Upper lobe of left lung (tissue), 6 donors: ENCODE data around the gene EPS8. TPM values are rescaled to one million over a fixed set of nuclear protein-coding genes. Genes with fewer than 3 reads are reported as not detected.

Experiments
- ATAC-seq, 2 donors: fragments of 200-7000 bp; cut with Tn5 transposase; one replicate each; pipeline ENCODE4 v1.9.1; 2022; ENCODE audit warnings: mild to moderate bottlenecking in 2 of 2, moderate library complexity in 2 of 2; ENCODE audit not compliant: low FRiP score in 2 of 2
- DNase-seq, 2 donors: peaks; one replicate each; pipeline ENCODE4 v3.0.0-alpha.2; 2019 to 2020
- H3K27ac ChIP-seq, 4 donors: fragments of 200-600 bp; sonication (generic); one replicate each; pipeline ENCODE4 v1.5.1; 2016 to 2019
- H3K27me3 ChIP-seq, 4 donors: fragments of 200-600 bp; sonication (generic); one replicate each; pipeline ENCODE4 v1.5.1; 2017 to 2019
- H3K36me3 ChIP-seq, 4 donors: fragments of 200-600 bp; sonication (generic); one replicate each; pipeline ENCODE4 v1.5.1; 2016 to 2019
- H3K4me1 ChIP-seq, 4 donors: fragments of 200-600 bp; sonication (generic); one replicate each; pipeline ENCODE4 v1.5.1; 2018 to 2019
- H3K4me3 ChIP-seq, 4 donors: fragments of 200-600 bp; sonication (generic); one replicate each; pipeline ENCODE4 v1.5.1; 2017 to 2019; ENCODE audit warnings: mild to moderate bottlenecking in 2 of 4, moderate library complexity in 1 of 4
- H3K9me3 ChIP-seq, 4 donors: fragments of 200-600 bp; sonication (generic); one replicate each; pipeline ENCODE4 v1.5.1; 2018 to 2019
- EP300 ChIP-seq, 4 donors: sonication (generic); formaldehyde crosslinking; IDR thresholded peaks; one replicate each; pipeline ENCODE4 v1.5.1; 2017; ENCODE audit warnings: antibody characterized with exemption in 4 of 4, control low read depth in 2 of 4
- POLR2A ChIP-seq, 4 donors: fragments of 450-650 bp; IDR thresholded peaks; one replicate each; pipeline ENCODE4 v1.5.1; 2016 to 2017; ENCODE audit warnings: antibody characterized with exemption in 4 of 4, mild to moderate bottlenecking in 2 of 4
- POLR2AphosphoS5 ChIP-seq, 2 donors: sonication (generic); formaldehyde crosslinking; IDR thresholded peaks; one replicate each; pipeline ENCODE4 v1.5.1; 2017; ENCODE audit warnings: antibody characterized with exemption in 2 of 2
- WGBS, 2 donors: methylation state at CpG; one replicate each; pipeline ENCODE4 v1.1.5; 2017 to 2018; 5-methylcytosine and 5-hydroxymethylcytosine counted together
- total RNA-seq, 6 donors: library from RNA; depleted of rRNA in 4 of 6; stranded (reverse); fragments of >200 nt in 4 of 6; gene quantifications; one replicate each; pipeline versions ENCODE4 v1.1.0 to v1.2.1, GENCODE V29; 2016 to 2021
- TF ChIP-seq, protein P1 (sequence below), 6 experiments: fragments of 450-650 bp in 4 of 6; fragments of 200-600 bp in 2 of 6; sonication (generic) in 2 of 6; IDR thresholded peaks; one replicate each; pipeline ENCODE4 v1.5.1; 2016 to 2019; ENCODE audit warnings: antibody characterized with exemption in 6 of 6
- donor health status: DM: no; HTN: no; CAD: no; lungs with moderate emphysema.
- donor health status: DM: no; HTN: yes; CAD: no; lungs with severe emphysema.

EPS8 gene
- total RNA-seq, 6 donors from 2014 or later = 43.9 to 112 (median 67.2) TPM

DNA sequence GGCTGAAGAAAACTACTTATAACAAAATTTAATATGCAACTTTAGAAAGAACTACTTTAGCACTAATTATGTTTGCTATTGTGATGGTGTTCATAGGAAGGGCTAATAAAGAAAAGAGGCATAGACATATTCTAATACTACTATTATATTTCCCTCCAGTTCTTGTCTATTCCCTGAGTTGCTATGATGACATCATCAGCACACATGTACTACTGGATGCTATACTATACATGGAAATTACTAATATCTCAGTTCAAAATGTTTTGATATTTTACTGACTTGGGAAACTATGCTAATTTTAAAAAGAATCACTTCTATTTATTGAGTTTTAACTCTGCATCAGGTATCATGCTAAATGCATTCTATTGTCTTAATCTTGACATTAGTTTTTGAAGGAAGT, 101.6 kb downstream of the EPS8 start:
- H3K27ac ChIP-seq = no peak overlapping the region
- no peak overlapping the region for H3K4me3 ChIP-seq
- ATAC-seq (no peak), DNase-seq (no peak)
- no peaks in the 10 kb centered on the region for H3K36me3 ChIP-seq
- no peaks in the 10 kb centered on the region for H3K9me3 ChIP-seq
- H3K27me3 ChIP-seq = no peaks in the 10 kb centered on the region
- TF ChIP-seq, protein P1, sequence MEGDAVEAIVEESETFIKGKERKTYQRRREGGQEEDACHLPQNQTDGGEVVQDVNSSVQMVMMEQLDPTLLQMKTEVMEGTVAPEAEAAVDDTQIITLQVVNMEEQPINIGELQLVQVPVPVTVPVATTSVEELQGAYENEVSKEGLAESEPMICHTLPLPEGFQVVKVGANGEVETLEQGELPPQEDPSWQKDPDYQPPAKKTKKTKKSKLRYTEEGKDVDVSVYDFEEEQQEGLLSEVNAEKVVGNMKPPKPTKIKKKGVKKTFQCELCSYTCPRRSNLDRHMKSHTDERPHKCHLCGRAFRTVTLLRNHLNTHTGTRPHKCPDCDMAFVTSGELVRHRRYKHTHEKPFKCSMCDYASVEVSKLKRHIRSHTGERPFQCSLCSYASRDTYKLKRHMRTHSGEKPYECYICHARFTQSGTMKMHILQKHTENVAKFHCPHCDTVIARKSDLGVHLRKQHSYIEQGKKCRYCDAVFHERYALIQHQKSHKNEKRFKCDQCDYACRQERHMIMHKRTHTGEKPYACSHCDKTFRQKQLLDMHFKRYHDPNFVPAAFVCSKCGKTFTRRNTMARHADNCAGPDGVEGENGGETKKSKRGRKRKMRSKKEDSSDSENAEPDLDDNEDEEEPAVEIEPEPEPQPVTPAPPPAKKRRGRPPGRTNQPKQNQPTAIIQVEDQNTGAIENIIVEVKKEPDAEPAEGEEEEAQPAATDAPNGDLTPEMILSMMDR (IDR thresholded peaks at IDR 0.05) = no peak
- TF ChIP-seq POLR2A (IDR thresholded peaks at IDR 0.05) (no peak), POLR2AphosphoS5 (IDR thresholded peaks at IDR 0.05) (no peak), EP300 (IDR thresholded peaks at IDR 0.05) (no peak)
- peaks cover 3 to 29% (median 22%) of the 10 kb centered on the region in 4 donors for H3K4me1 ChIP-seq

DNA sequence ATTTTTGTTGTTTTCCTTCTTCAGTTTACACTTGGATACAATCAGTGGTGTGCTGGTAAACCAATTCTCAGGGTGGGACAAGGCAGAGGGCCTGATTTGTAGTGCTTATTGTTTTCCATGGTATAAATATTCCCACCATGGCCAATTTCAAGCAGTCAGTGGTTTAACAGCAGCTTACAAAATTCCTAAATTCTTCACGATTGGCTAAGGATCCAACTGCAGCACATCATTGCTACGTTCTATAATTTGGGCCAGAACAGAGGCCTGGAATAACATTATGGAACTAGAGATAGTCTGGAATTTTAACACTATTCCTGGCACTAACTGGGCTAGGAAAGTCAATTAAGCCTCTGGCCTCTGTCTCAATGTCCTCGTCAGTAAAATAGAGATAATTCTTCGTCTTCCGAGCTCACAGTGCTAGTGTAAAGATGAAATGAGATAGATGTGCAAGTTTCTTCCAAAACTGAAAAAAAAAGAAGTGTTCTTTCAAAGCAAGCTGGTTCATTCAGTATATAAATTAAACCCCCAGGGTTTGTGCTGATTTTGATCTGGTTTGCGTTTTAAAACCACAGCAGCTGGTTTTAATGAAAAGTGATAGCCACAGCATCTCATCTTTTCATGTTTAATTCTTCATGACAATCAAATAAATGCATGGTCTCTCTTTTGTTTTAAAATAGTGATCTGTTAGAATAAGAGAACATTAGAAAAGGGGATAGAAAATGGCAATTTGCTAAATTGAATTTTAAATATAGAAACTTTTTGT, 104.1 kb downstream of the EPS8 start:
- no peak overlapping the region for H3K4me3 ChIP-seq
- DNase-seq (no peak), ATAC-seq (no peak)
- no peaks in the 10 kb centered on the region for H3K27me3 ChIP-seq
- no peak overlapping the region for H3K27ac ChIP-seq
- no peaks in the 10 kb centered on the region for H3K36me3 ChIP-seq
- peaks cover 0 to 17% (median 13%) of the 10 kb centered on the region in 4 donors for H3K4me1 ChIP-seq
- WGBS, 2 donors = 93 to 94% methylated on average over 6 of the region's 6 CpGs
- TF ChIP-seq POLR2A (IDR thresholded peaks at IDR 0.05) (no peak), POLR2AphosphoS5 (IDR thresholded peaks at IDR 0.05) (no peak), EP300 (IDR thresholded peaks at IDR 0.05) (no peak)
- TF ChIP-seq, protein P1 (IDR thresholded peaks at IDR 0.05) = no peak
- no peaks in the 10 kb centered on the region for H3K9me3 ChIP-seq

DNA sequence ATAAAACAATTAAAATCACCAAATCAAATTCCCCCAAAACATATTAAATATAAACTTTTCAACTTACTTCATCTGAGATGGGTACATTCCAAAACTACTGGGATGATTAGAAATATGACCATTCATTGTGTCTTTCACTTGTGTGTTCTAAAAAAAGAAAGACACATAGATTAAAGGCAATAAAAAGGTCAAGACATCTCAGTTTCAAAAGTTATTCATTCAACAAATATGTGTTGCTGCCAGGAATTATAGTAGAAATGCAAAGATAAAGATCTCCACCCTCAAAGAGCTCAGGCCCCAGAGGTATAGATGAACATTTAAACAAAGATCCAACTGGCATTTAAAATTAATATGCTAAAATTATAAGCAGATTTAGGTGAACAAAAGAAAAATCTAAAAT, 106.4 kb downstream of the EPS8 start:
- no peaks in the 10 kb centered on the region for H3K4me1 ChIP-seq
- no peak overlapping the region for H3K27ac ChIP-seq
- no peaks in the 10 kb centered on the region for H3K36me3 ChIP-seq
- H3K4me3 ChIP-seq = no peak overlapping the region
- H3K9me3 ChIP-seq = no peaks in the 10 kb centered on the region
- no peak for DNase-seq
- ATAC-seq = no peak
- H3K27me3 ChIP-seq = no peaks in the 10 kb centered on the region
- no peak for TF ChIP-seq POLR2A (IDR thresholded peaks at IDR 0.05)
- TF ChIP-seq, protein P1 (IDR thresholded peaks at IDR 0.05) = no peak
- TF ChIP-seq EP300 (IDR thresholded peaks at IDR 0.05) = no peak
- no peak for TF ChIP-seq POLR2AphosphoS5 (IDR thresholded peaks at IDR 0.05)

DNA sequence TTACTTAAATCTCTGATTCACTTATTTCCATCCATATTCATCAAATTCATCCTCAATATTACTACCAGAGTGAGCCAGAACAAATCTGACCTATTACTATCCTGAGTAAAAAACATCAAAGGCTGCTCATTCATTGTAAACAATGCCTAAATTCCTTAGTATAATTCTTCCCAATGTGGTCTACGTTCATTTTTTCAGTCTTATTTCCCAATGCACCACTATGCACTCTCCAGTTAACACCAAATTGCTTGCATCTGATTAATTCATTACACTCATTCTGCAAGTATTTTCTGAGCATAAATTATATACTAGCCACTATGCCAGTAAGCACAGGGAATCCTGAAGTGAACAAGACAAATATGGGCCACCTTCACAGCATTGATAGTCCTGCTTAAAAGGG, 110.0 kb downstream of the EPS8 start:
- TF ChIP-seq POLR2A (IDR thresholded peaks at IDR 0.05) (no peak), POLR2AphosphoS5 (IDR thresholded peaks at IDR 0.05) (no peak), EP300 (IDR thresholded peaks at IDR 0.05) (no peak)
- TF ChIP-seq, protein P1 (IDR thresholded peaks at IDR 0.05) = no peak
- 57 to 67% methylated on average over 1 of the region's 1 CpG for WGBS, 2 donors
- H3K4me3 ChIP-seq = no peak overlapping the region
- DNase-seq (no peak), ATAC-seq (no peak)
- H3K27me3 ChIP-seq = no peaks in the 10 kb centered on the region
- no peaks in the 10 kb centered on the region for H3K36me3 ChIP-seq
- no peaks in the 10 kb centered on the region for H3K9me3 ChIP-seq
- no peaks in the 10 kb centered on the region for H3K4me1 ChIP-seq
- no peak overlapping the region for H3K27ac ChIP-seq

DNA sequence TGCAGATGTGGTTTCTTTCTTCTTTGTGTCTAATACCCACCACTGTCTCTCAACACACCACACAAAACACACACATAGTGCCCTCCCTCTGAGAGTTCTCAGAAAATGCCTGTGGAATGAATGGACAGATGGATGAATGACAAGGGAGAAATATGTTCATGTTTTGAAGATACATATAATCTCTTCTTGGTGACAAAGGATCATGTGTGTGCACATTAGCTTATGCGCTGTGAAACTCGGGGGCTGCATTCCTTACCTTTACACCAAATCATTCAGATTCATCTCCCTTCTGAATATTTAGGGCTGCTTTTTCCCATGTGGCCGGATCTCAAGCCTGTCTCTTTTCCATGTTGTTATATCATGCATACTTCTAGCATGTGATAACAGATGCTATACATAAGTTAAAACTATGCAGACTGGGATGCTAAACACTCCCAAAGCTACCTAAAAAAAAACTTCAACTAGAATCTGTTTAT, 111.4 kb downstream of the EPS8 start:
- TF ChIP-seq POLR2AphosphoS5 (IDR thresholded peaks at IDR 0.05) (no peak), EP300 (IDR thresholded peaks at IDR 0.05) (no peak), POLR2A (IDR thresholded peaks at IDR 0.05) (no peak)
- TF ChIP-seq, protein P1 (IDR thresholded peaks at IDR 0.05) = no peak
- no peaks in the 10 kb centered on the region for H3K4me1 ChIP-seq
- no peaks in the 10 kb centered on the region for H3K9me3 ChIP-seq
- no peak overlapping the region for H3K4me3 ChIP-seq
- ATAC-seq (no peak), DNase-seq (no peak)
- H3K36me3 ChIP-seq = no peaks in the 10 kb centered on the region
- H3K27ac ChIP-seq = no peak overlapping the region
- no peaks in the 10 kb centered on the region for H3K27me3 ChIP-seq
- WGBS, 2 donors = 89 to 92% methylated on average over 3 of the region's 3 CpGs
